Measurements from ENCODE around the gene PCYT2.

Gene PCYT2

DNA sequence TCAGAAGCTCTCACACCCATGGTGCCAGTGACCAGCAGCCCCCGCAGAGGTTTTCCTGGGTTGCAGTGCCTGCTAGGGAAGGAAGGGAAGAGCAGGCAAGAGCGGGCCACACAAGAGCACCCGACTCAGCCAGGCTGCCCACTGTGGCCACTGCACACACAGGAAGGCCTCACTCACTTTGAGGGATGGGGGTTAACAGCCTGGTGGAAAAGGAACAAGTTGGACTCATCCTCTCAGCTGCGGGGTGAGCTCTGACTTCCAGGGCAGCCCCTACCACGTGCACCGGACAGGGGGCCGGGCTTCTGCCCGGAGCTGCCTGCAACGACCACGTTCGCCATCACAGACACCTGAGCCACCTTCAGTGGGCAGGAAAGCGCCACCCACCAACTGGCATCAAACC lies 59.0 kb downstream of the PCYT2 start:
- no peak for DNase-seq (ENCODE audit: low read depth)

DNA sequence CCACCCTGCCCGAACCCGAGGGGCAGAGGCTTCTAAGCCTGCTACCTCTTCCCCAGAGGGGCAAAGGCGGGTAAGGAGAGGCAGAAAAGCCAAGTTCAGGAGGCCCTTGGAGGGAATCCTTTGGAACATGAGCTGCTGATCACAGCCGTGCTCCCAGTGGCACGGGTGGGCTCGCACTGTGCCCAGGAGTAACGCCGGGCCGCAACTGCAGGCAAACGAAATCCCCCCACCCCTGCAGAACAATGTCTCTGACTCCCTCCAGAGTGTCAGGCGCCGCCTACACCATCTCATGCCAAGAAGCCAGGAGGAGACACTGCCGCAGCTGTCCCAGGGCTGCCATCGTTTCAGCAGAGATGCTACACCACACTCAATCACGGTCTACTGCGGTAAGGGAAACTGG lies 59.8 kb downstream of the PCYT2 start:
- no peak for DNase-seq (ENCODE audit: low read depth)

Measured in amniotic epithelial cell (primary cell).